ENCODE measurements around the gene PUS3. TPM values are rescaled to one million over a fixed set of nuclear protein-coding genes. Genes with fewer than 3 reads are reported as not detected.

The PUS3 gene
- total RNA-seq, 4 donors from 2014 or later, result 0.60 to 8.7 (median 4.1) TPM

GRCh38 chr11:125922156-125922555 lies 19.1 kb upstream of the PUS3 start:
- TF ChIP-seq EP300 (IDR thresholded peaks at IDR 0.05; ENCODE audit: low read depth) (no peak), POLR2A (IDR thresholded peaks at IDR 0.05) (no peak), POLR2AphosphoS5 (IDR thresholded peaks at IDR 0.05) (no peak), CTCF (IDR thresholded peaks at IDR 0.05) (no peak)
- no peaks in the 10 kb centered on the region for H3K36me3 ChIP-seq
- H3K4me3 ChIP-seq, result no peak overlapping the region
- intact Hi-C loops (cut with DNase I; ENCODE audit: low total_unique reads) (loop anchor here (2.0 kb wide), 1 partner anchor 271 kb away; no protein-coding TSS in a partner anchor), in situ Hi-C loops (cut with MboI; ENCODE audit: low pct_ligation_motif_present in 1 of 4, low pct_unique_long_range_greater_than_20kb in 1 of 4, low sequenced_read_pairs in 3 of 4) (loop anchor here (5.0 to 10.0 kb wide), 3 partner anchors 273 to 280 kb away; no protein-coding TSS in a partner anchor)
- H3K9me3 ChIP-seq, result no peaks in the 10 kb centered on the region
- WGBS, 2 donors (ENCODE audit: low coverage in 1 of 2), result 84% methylated on average over 3 of the region's 3 CpGs; no CpG with 5 or more reads in 1 of the 2 donors
- H3K4me1 ChIP-seq, result peaks cover 0 to 24% (median 5%) of the 10 kb centered on the region in 4 donors
- H3K27ac ChIP-seq, result no peak overlapping the region
- peaks cover 15% of the 10 kb centered on the region for H3K27me3 ChIP-seq
- DNase-seq, result no peak

DNA sequence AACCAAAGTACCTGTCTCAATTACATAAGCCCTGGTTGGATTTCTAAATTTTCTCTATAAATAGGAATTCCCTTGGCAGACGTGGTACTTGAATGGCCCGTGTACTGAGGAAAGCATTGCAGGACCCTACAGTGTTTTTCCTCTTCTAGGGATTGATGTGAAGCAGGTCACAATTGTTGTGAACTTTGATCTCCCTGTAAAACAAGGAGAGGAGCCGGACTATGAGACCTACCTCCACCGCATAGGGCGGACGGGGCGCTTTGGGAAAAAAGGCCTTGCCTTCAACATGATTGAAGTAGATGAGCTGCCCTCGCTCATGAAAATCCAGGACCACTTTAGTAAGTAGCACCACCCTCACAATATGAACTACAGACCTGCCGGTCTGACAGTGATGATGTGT lies 18.0 kb upstream of the PUS3 start:
- Histone ChIP-seq H3K27ac (no peak overlapping the region), H3K9me3 (no peaks in the 10 kb centered on the region), H3K4me3 (no peak overlapping the region), H3K36me3 (no peaks in the 10 kb centered on the region), H3K27me3 (peaks cover 10% of the 10 kb centered on the region), H3K4me1 (peaks cover 0 to 32% (median 10%) of the 10 kb centered on the region in 4 donors)
- DNase-seq, result peak; percentile 28
- in situ Hi-C loops (cut with MboI; ENCODE audit: low pct_ligation_motif_present in 1 of 4, low pct_unique_long_range_greater_than_20kb in 1 of 4, low sequenced_read_pairs in 3 of 4), result loop anchor here (5.0 to 10.0 kb wide), 3 partner anchors 274 to 281 kb away; no protein-coding TSS in a partner anchor
- 71 to 73% methylated on average over 5 to 9 of the region's 9 CpGs for WGBS, 2 donors (ENCODE audit: low coverage in 1 of 2)
- TF ChIP-seq POLR2A (IDR thresholded peaks at IDR 0.05) (no peak), CTCF (IDR thresholded peaks at IDR 0.05) (no peak), POLR2AphosphoS5 (IDR thresholded peaks at IDR 0.05) (no peak), EP300 (IDR thresholded peaks at IDR 0.05; ENCODE audit: low read depth) (no peak)
- intact Hi-C loops (cut with DNase I; ENCODE audit: low total_unique reads), result no loop called here

- H3K9me3 ChIP-seq, result no peaks in the 10 kb centered on the region
- WGBS, 2 donors (ENCODE audit: low coverage in 1 of 2), result 92 to 93% methylated on average over 8 to 13 of the region's 13 CpGs
- in situ Hi-C loops (cut with MboI; ENCODE audit: low pct_ligation_motif_present in 1 of 4, low pct_unique_long_range_greater_than_20kb in 1 of 4, low sequenced_read_pairs in 3 of 4), result no loop called here
These were observed 15.3 kb upstream of the PUS3 start for GRCh38 chr11:125918140-125918840.

More at GRCh38 chr11:125918140-125918840, 15.3 kb upstream of the PUS3 start:
- peaks cover 10% of the 10 kb centered on the region for H3K27me3 ChIP-seq
- no peak overlapping the region for H3K4me3 ChIP-seq
- no peak for DNase-seq
- H3K36me3 ChIP-seq, result no peaks in the 10 kb centered on the region
- H3K27ac ChIP-seq, result no peak overlapping the region
- peaks cover 0 to 26% (median 9%) of the 10 kb centered on the region in 4 donors for H3K4me1 ChIP-seq
- TF ChIP-seq CTCF (IDR thresholded peaks at IDR 0.05) (no peak), POLR2AphosphoS5 (IDR thresholded peaks at IDR 0.05) (no peak), POLR2A (IDR thresholded peaks at IDR 0.05) (no peak)
- intact Hi-C loops (cut with DNase I; ENCODE audit: low total_unique reads), result no loop called here

Data from transverse colon (tissue), 4 donors.